OCI-M2 (cell line): ENCODE results near the gene STAT5B.
"Not testable (repeated sequence)": the region's sequence is repeated elsewhere in the genome, so short reads cannot be mapped to it uniquely, and the experiment has no call there.

ENCODE experiments used
- DNase-seq: peaks from one replicate; lab custom pipeline; 2025; ENCODE audit not compliant: unreplicated experiment; lab: John Stamatoyannopoulos, UW

Gene STAT5B

GRCh38 chr17:42240201-42240600 lies 36.0 kb downstream of the STAT5B start:
- DNase-seq = no peak

- not testable (repeated sequence) for DNase-seq
Observed at GRCh38 chr17:42239576-42239975, 36.6 kb downstream of the STAT5B start.

DNA sequence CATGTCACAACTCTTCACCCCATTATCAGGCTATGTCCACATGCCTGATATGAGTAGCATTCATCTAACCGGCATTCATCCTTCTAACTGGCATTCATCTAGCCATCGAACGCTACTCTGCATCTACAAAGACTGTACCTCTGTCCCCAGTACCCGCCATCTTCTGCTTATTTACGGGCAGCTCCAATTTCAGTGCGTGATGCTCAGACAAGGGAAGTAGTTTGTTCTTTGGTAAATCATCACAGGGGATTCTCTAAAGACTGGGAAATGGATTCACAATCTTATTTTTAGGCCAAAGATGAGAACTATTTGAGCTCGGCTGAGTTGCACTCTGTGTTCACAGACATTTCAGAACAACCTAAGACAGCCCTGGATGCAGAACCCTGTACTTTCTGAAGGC lies 39.4 kb downstream of the STAT5B start:
- DNase-seq = no peak

DNA sequence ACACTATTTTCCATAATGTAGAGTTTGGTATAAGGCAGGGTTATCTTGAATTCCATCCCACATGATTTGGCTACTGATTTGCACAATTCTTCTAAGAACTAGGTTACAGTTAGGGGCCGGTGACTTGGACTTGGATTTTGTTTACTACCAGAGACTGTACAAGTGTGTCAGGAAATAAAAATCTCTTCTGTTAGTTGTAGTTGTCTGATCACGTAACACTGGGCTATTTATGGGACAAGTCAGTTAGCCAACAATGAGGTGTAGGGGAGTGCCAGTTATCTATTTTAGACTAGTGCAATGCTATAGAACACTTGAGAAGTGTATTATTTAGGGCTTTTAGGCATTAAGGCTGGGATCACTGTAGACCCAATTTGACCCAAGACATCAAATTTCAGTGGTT lies 42.2 kb downstream of the STAT5B start:
- DNase-seq = no peak

DNA sequence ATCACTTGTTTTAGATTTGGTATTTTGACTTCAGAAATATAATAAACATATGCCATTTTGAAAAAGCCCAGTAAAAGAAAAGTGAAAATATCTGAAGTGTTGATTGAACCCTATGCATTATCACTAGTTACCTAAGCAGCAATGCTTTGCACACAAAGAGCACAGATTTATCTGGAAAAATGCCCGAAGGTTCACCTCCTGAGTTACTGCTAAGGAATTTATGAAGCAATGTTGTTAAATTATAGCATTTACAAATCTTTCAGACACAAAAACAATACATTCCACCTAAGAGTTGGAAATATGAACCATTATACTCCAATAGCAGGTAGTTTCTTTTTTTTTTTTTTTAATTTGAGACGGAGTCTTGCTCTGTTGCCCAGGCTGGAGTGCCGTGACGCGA lies 43.0 kb downstream of the STAT5B start:
- DNase-seq = no peak

GRCh38 chr17:42230225-42230624 lies 46.0 kb downstream of the STAT5B start:
- DNase-seq = no peak

- DNase-seq = no peak
Observed at GRCh38 chr17:42227849-42228700, 48.1 kb downstream of the STAT5B start.

DNA sequence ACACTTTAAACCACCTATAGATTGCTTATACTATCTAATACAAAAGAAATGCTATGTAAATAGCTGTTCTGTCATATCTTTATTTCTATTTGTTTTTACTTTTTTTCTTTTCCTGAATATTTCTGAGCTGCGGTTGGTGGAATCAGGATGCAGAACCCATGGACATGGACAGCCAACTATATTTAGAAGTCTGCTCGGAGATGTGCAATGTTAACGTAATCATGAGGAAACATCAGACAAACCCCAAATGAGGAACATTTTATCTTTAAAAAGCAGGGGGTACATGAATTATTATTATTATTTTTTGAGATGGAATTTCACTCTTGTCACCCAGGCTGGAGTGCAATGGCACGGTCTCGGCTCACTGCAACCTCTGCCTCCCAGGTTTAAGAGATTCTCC lies 50.5 kb downstream of the STAT5B start:
- DNase-seq = no peak

DNA sequence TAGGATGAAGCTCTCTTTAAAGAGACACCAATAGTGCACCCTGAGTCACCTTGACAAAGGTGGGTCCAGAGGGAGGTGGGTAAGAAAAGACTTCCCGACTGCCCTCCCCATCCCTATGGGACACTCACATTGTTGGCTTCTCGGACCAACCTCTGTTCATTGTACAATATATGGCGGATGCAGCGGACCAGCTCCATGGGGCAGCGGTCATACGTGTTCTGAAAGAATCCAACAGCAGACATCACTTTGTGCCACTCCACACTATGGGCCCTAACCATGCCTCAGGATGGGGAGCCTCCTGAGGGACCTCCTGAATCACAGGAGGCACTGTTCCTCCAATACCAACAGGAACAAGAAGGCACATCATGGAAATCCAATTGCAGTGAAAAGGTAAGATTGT lies 51.5 kb downstream of the STAT5B start:
- DNase-seq = no peak

- no peak for DNase-seq
Observed at GRCh38 chr17:42221886-42222745, 54.1 kb downstream of the STAT5B start.

GRCh38 chr17:42219280-42219679 lies 56.9 kb downstream of the STAT5B start:
- not testable (repeated sequence) for DNase-seq

- DNase-seq = no peak
Observed at GRCh38 chr17:42214156-42214555, 62.0 kb downstream of the STAT5B start.

- DNase-seq = no peak
Observed at GRCh38 chr17:42212382-42212781, 63.8 kb downstream of the STAT5B start.

DNA sequence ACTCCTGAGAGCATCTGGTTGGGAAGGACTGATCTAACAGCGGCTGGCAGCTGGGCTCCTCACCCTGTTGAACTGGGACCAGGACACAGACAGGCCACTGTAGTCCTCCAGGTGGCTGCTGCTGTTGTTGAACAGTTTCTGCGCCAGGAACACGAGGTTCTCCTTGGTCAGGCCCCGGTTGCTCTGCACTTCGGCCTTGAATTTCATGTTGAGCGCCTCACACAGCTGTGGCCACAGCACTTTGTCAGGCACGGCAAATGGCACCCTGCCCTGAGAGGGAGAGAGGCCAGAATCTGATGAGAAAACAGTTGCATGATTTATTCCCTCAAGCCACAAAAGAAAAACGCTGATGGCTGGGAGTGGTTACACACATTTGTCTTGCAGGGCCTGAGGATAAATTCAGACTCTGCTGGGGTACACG lies 64.3 kb downstream of the STAT5B start:
- not testable (repeated sequence) for DNase-seq

DNA sequence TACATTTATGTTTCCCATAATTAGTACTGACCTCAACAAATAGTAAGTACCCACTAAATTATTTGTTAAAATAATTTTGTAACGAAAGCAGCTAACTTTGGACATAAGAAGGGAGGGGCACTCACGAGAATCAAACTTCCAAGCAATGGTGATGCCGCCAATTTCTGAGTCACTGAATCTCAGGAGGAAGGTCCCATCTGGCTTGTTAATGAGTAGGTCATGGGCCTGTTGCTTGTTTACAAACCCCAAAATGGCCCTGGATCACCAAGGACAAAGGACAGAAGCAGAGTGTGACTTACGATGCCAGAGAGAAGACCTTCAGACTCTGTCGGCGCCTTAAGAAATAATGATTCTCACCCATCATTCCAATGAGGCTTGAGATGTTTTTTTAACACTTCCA lies 66.1 kb downstream of the STAT5B start:
- no peak for DNase-seq

DNA sequence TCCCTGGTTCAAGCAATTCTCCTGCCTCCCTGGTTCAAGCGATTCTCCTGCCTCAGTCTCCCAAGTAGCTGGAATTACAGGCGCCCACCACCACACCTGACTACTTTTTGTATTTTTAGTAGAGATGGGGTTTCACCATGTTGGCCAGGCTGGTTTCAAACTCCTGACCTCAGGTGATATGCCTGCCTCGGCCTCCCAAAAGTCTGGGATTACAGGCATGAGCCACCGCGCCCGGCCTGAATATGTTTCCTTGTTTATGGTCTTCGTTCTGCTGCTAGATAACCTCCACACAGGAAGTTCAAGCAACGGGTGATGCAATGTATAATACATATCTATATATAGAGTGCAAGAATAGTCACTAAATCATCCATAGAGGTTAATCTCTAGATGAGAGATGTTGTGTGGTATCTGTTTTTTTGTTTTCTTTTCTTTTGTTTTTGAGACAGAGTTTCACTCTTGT lies 70.0 kb downstream of the STAT5B start:
- DNase-seq = not testable (repeated sequence)

DNA sequence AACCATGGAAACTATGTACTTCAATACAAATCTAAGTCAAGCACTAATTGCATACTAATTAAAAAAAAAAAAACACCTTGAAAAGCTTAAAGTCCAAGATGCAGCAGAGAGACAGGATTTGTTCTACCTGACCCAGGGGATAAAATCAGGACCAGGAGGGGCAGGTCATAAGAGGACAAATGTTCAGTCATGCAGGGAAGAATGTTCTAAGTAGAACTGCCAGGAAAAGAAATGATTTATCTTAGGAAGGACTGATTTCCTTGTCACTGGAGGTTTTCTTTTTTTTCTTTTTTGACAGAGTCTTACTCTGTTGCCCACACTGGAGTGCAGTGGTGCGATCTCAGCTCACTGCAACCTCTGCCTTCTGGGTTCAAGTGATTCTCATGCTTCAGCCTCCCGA lies 72.8 kb downstream of the STAT5B start:
- DNase-seq = no peak

- no peak for DNase-seq
Observed at GRCh38 chr17:42202696-42203095, 73.5 kb downstream of the STAT5B start.

- no peak for DNase-seq
Observed at GRCh38 chr17:42202159-42202558, 74.0 kb downstream of the STAT5B start.

GRCh38 chr17:42201458-42201772 lies 74.8 kb downstream of the STAT5B start:
- no peak for DNase-seq

DNA sequence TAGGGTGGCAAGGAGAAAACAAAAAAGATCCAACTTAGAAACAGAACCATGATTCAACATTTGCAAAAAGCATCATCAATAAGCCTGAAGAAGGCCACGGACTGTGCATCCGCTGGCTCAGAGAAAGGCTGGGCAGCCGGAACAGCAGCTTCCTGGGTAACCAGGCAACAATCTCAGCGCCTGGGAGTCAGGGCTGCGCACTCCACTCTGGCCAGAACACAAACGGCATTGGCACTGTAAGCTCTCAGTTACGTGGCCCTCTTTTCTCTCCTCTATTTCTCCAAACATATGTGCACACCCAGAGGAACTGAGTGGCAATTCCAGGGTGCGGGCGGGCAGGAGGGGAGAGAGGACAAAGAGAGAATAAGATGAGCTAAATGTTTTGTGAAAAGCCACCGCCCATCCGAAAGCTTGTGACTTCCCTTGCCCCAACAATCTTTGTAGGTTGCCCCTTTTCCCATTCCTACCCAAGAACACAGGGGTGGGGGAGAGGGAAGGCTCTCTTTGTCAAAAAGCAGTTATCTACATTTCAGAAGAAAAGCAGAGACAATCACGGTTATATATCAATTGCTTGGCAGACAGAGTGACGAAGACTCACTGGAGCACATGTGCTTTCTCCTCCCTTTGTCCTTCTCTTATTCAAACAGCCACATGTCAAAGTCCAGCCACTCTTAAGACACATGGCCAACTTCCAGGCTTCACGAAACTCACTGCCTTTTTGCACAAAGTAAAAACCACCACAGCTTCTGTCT lies 75.3 kb downstream of the STAT5B start:
- no peak for DNase-seq
